K562 treated with DMSO at 1 percent for 4 hours (cell line): ENCODE results near the gene MPLKIP. TPM values are rescaled to one million over a fixed set of nuclear protein-coding genes. Genes with fewer than 3 reads are reported as not detected.

Experiments
- total RNA-seq: library from RNA; unstranded; fragments of 300-600 nt; gene quantifications from 2 replicates; pipeline ENCODE4 v1.2.3, GENCODE V29; 2022; ENCODE audit not compliant: insufficient read depth

MPLKIP gene
- total RNA-seq: 81.0 and 91.8 TPM in 2 replicates

DNA sequence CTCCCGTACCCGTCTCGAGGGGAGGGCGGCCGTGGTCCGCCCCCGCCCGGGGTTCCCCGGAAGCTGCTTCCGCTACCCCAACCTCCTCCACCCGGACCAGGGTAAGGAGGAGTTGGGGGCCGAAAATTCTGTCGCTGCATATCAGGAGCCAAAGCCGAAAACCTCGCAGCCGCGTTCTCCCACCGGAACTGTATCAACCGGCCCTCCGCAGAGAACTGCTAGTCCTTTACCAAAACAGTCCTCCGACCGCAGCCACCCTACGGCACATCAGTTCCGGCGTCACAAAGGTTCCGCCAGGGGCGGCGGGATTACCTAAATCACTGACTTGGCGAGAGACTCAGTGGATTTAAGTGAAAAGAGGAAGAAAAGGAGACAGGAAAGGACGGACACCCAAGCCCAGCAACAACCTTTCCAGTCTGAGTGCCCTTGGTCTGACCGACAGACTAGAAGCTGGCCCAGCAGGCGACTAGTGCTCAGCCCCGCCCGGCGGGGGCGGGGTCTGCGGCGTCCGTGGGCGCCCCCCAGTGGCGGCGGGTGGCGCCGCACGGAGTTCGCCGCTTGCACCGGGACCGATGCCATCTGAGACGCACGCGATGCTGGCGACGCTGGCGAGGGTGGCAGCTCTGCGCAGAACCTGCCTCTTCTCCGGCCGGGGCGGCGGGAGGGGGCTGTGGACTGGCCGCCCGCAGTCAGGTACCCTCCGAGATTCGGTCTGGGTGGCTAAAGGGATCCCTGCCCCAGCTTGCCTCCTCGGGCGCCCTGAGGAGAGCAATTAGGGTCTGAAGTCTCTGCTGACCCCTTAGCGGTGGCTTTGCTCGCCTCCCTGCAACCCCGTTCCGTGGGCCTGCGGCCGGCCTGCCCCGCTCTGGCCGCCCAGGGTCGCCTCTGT lies at the start of gene MPLKIP, which contains the start of gene SUGCT:
TSS of gene MPLKIP (minus strand) at position 195 of the 889 bp plus-strand sequence. CDS start at position 140, 55 bp downstream.
TSS of gene SUGCT (plus strand) at position 578 of the 889 bp plus-strand sequence.

Other genes with a start within 250 kb of the MPLKIP start
- gene CDK13, start 184.4 kb downstream of the MPLKIP start, total RNA-seq: 21.7 and 24.0 TPM in 2 replicates
- 1.3 TPM in 1 of 2 replicates, not detected in the other for gene SUGCT, start 383 bp upstream of the MPLKIP start, total RNA-seq